IMR-90 (cell line): ENCODE results near the gene SYNPR. TPM values are rescaled to one million over a fixed set of nuclear protein-coding genes. Genes with fewer than 3 reads are reported as not detected.

Experiments
- ATAC-seq: fragments of 200-7000 bp; cut with Tn5 transposase; 2 replicates; pipeline ENCODE4 v1.9.1; 2020; ENCODE audit warnings: low read depth, mild to moderate bottlenecking, moderate library complexity
- BruUV-seq: library from RNA; stranded (reverse); fragments of 400-500 nt; replicated peaks from 2 replicates; lab custom pipeline; 2021; lab: Mats Ljungman, UMichigan
- CTCF ChIA-PET: fragments of 300-600 bp; formaldehyde crosslinking; extraction: SDS; loops from one replicate; lab custom pipeline; 2021; ENCODE audit warnings: antibody characterized with exemption; lab: Yijun Ruan, JAX
- POLR2A ChIA-PET: fragments of 300-600 bp; sonication (Branson Sonifier 250); formaldehyde crosslinking; loops from one replicate; lab custom pipeline; 2022; ENCODE audit warnings: antibody characterized with exemption; ENCODE audit not compliant: unreplicated experiment; lab: Charles Lee
- DNase-seq: peaks from one replicate; pipeline ENCODE4 v3.0.0; 2013
- H2AFZ ChIP-seq: replicated peaks from 2 replicates; pipeline ENCODE3; 2013; ENCODE audit warnings: low read length, mild to moderate bottlenecking; ENCODE audit not compliant: poor library complexity
- H2AK5ac ChIP-seq: 2 replicates; pipeline ENCODE4 v1.6.1; 2013; ENCODE audit warnings: low read depth, low read length, inconsistent platforms
- H2AK9ac ChIP-seq: replicated peaks from 2 replicates; pipeline ENCODE3; 2013; ENCODE audit warnings: mild to moderate bottlenecking, low read depth, low read length, moderate library complexity; ENCODE audit not compliant: poor library complexity
- H2BK120ac ChIP-seq: 2 replicates; pipeline ENCODE4 v1.6.1; 2013; ENCODE audit warnings: low read depth, low read length, inconsistent platforms
- H2BK15ac ChIP-seq: 3 replicates; pipeline ENCODE4 v1.6.1; 2013; ENCODE audit warnings: low read depth, low read length, inconsistent platforms
- H2BK20ac ChIP-seq: 2 replicates; pipeline ENCODE4 v1.6.1; 2013; ENCODE audit warnings: low read depth, mild to moderate bottlenecking, inconsistent platforms, low read length, moderate library complexity
- H2BK5ac ChIP-seq: 2 replicates; pipeline ENCODE4 v1.6.1; 2013; ENCODE audit warnings: mild to moderate bottlenecking, low read depth, low read length, inconsistent platforms; ENCODE audit not compliant: poor library complexity, severe bottlenecking
- H3K14ac ChIP-seq: replicated peaks from 2 replicates; pipeline ENCODE4 v1.6.1; 2013; ENCODE audit warnings: low read depth, low read length, inconsistent platforms
- H3K18ac ChIP-seq: 2 replicates; pipeline ENCODE4 v1.6.1; 2013; ENCODE audit warnings: low read depth, low read length, control low read depth
- H3K23ac ChIP-seq: 2 replicates; pipeline ENCODE4 v1.6.1; 2013; ENCODE audit warnings: low read depth, low read length, inconsistent platforms
- H3K27ac ChIP-seq: 2 replicates; pipeline ENCODE4 v1.5.1; 2013; ENCODE audit warnings: mild to moderate bottlenecking, control low read depth, low read length; ENCODE audit not compliant: insufficient read depth
- H3K27me3 ChIP-seq: 2 replicates; pipeline ENCODE4 v1.6.1; 2013; ENCODE audit warnings: low read length; ENCODE audit not compliant: control insufficient read depth, insufficient read depth
- H3K36me3 ChIP-seq: 2 replicates; pipeline ENCODE4 v1.6.1; 2013; ENCODE audit warnings: low read length, mixed read lengths; ENCODE audit not compliant: control insufficient read depth, insufficient read depth
- H3K4ac ChIP-seq: 2 replicates; pipeline ENCODE4 v1.6.1; 2013; ENCODE audit warnings: low read depth, low read length, inconsistent platforms
- H3K4me1 ChIP-seq: 2 replicates; pipeline ENCODE4 v1.6.1; 2013; ENCODE audit warnings: low read length, mixed read lengths; ENCODE audit not compliant: control insufficient read depth, insufficient read depth
- H3K4me2 ChIP-seq: 2 replicates; pipeline ENCODE4 v1.6.1; 2013; ENCODE audit warnings: low read depth, mild to moderate bottlenecking, control low read depth, low read length, moderate library complexity
- H3K4me3 ChIP-seq: 2 replicates; pipeline ENCODE4 v1.5.1; 2013; ENCODE audit warnings: low read depth, mild to moderate bottlenecking, control low read depth, low read length, moderate library complexity; ENCODE audit not compliant: insufficient read depth
- H3K56ac ChIP-seq: 2 replicates; pipeline ENCODE4 v1.6.1; 2013; ENCODE audit warnings: low read length, inconsistent platforms; ENCODE audit not compliant: insufficient read depth; ENCODE audit errors: extremely low read depth
- H3K79me1 ChIP-seq, 2 experiments: 2 replicates each; pipeline ENCODE4 v1.6.1; 2013; ENCODE audit warnings: low read length in 2 of 2, inconsistent platforms in 1 of 2, low read depth in 1 of 2
- H3K9ac ChIP-seq: 2 replicates; pipeline ENCODE4 v1.6.1; 2013; ENCODE audit warnings: low read depth, low read length, control low read depth
- H3K9me1 ChIP-seq: 2 replicates; pipeline ENCODE4 v1.6.1; 2013; ENCODE audit warnings: low read length, inconsistent platforms; ENCODE audit not compliant: insufficient read depth
- H3K9me3 ChIP-seq: 2 replicates; pipeline ENCODE4 v1.6.1; 2013; ENCODE audit warnings: low read length; ENCODE audit not compliant: control insufficient read depth, insufficient read depth
- H4K20me1 ChIP-seq: 2 replicates; pipeline ENCODE4 v1.6.1; 2013; ENCODE audit warnings: low read length, inconsistent platforms; ENCODE audit not compliant: insufficient read depth
- H4K5ac ChIP-seq: 2 replicates; pipeline ENCODE4 v1.6.1; 2013; ENCODE audit warnings: mild to moderate bottlenecking, low read depth, low read length, control low read depth
- H4K8ac ChIP-seq, 2 experiments: 2 replicates each; pipeline ENCODE4 v1.6.1; 2013; ENCODE audit warnings: low read depth in 2 of 2, low read length in 2 of 2, control low read depth in 1 of 2, inconsistent platforms in 1 of 2
- H4K91ac ChIP-seq: 2 replicates; pipeline ENCODE4 v1.6.1; 2013; ENCODE audit warnings: low read depth, low read length, inconsistent platforms; ENCODE audit not compliant: insufficient read depth
- BHLHE40 ChIP-seq: fragments of 150-350 bp; IDR thresholded peaks from 2 replicates; pipeline ENCODE4 v1.6.1; 2016; ENCODE audit warnings: mild to moderate bottlenecking, low read depth, low read length
- CEBPB ChIP-seq: IDR thresholded peaks from 2 replicates; pipeline ENCODE4 v1.6.1; 2012; ENCODE audit warnings: low read depth, low read length, improper control_type of control experiment
- FOS ChIP-seq: fragments of 150-350 bp; IDR thresholded peaks from 2 replicates; pipeline ENCODE4 v1.6.1; 2016; ENCODE audit warnings: low read depth, low read length
- MAFK ChIP-seq: IDR thresholded peaks from 2 replicates; pipeline ENCODE4 v1.6.1; 2012; ENCODE audit warnings: low read depth, low read length, improper control_type of control experiment
- MAZ ChIP-seq: IDR thresholded peaks from 2 replicates; pipeline ENCODE4 v1.6.1; 2012; ENCODE audit warnings: low read depth, mild to moderate bottlenecking, low read length, improper control_type of control experiment, moderate library complexity, borderline replicate concordance
- MXI1 ChIP-seq: IDR thresholded peaks from 2 replicates; pipeline ENCODE4 v1.6.1; 2012; ENCODE audit warnings: low read depth, mild to moderate bottlenecking, low read length, moderate library complexity, borderline replicate concordance
- NFE2L2 ChIP-seq: fragments of 150-350 bp; IDR thresholded peaks from 2 replicates; pipeline ENCODE4 v1.6.1; 2016; ENCODE audit warnings: low read depth, mild to moderate bottlenecking, low read length
- POLR2A ChIP-seq: IDR thresholded peaks from 2 replicates; pipeline ENCODE4 v1.6.1; 2012; ENCODE audit warnings: mild to moderate bottlenecking, low read depth, low read length
- RAD21 ChIP-seq: IDR thresholded peaks from 2 replicates; pipeline ENCODE4 v1.6.1; 2012; ENCODE audit warnings: low read length, improper control_type of control experiment
- RCOR1 ChIP-seq: IDR thresholded peaks from 2 replicates; pipeline ENCODE4 v1.6.1; 2012; ENCODE audit warnings: mild to moderate bottlenecking, low read length, improper control_type of control experiment; ENCODE audit not compliant: insufficient replicate concordance
- RFX5 ChIP-seq: IDR thresholded peaks from 2 replicates; pipeline ENCODE4 v1.8.0; 2012; ENCODE audit warnings: low read depth, mild to moderate bottlenecking, low read length, moderate library complexity
- SMC3 ChIP-seq: fragments of 150-350 bp; IDR thresholded peaks from 2 replicates; pipeline ENCODE4 v1.6.1; 2016; ENCODE audit warnings: low read depth, mild to moderate bottlenecking, antibody characterized with exemption, low read length, moderate library complexity
- WGBS, 2 experiments: methylation state at CpG; one replicate each; pipeline versions ENCODE4 v1.1.5 to v1.1.7; 2013; ENCODE audit warnings: missing lambda C conversion rate in 2 of 2; ENCODE audit not compliant: insufficient read length in 1 of 2; ENCODE audit errors: extremely low coverage in 2 of 2; 5-methylcytosine and 5-hydroxymethylcytosine counted together
- dilution Hi-C: fragments of 300-500 bp; cut with HindIII; formaldehyde crosslinking; loops from one replicate; pipeline ENCODE4 v1.14.3; 2018; ENCODE audit warnings: low sequenced_read_pairs; ENCODE audit not compliant: unreplicated experiment
- in situ Hi-C: fragments of 300-500 bp; cut with MboI; formaldehyde crosslinking; loops from 3 replicates; pipeline ENCODE4 v1.14.3; 2019; ENCODE audit warnings: low sequenced_read_pairs, inconsistent platforms, mixed read lengths
- intact Hi-C: fragments of 100-400 bp; cut with micrococcal nuclease; formaldehyde crosslinking; loops from 2 replicates; pipeline ENCODE4 v1.10.0; 2022
- polyA plus RNA-seq, 3 experiments: library from polyadenylated mRNA; depleted of rRNA; stranded (reverse); fragments of >200 nt; gene quantifications; 2 replicates each; pipeline ENCODE4 v1.2.3, GENCODE V29; 2012; ENCODE audit warnings: low replicate concordance in 1 of 3
- total RNA-seq: library from RNA; depleted of rRNA; stranded (reverse); fragments of >200 nt; gene quantifications from 2 replicates; pipeline ENCODE4 v1.2.3, GENCODE V29; 2012
- TF ChIP-seq, protein P1 (sequence below): fragments of 150-350 bp; IDR thresholded peaks from 2 replicates; pipeline ENCODE4 v1.6.1; 2016; ENCODE audit warnings: low read depth, mild to moderate bottlenecking, low read length, moderate library complexity, borderline replicate concordance
- TF ChIP-seq, protein P2 (sequence below): fragments of 150-350 bp; IDR thresholded peaks from 2 replicates; pipeline ENCODE4 v1.6.1; 2017; ENCODE audit warnings: mild to moderate bottlenecking, antibody characterized with exemption, low read length, low read depth
- TF ChIP-seq, protein P3 (sequence below): conservative IDR thresholded peaks from 2 replicates; pipeline ENCODE4 v1.5.1; 2012; ENCODE audit warnings: mild to moderate bottlenecking, low read depth, low read length, improper control_type of control experiment

The SYNPR gene
- total and polyA plus RNA-seq, 2 of the 4 experiments (the other 2 are of a cell fraction) = not detected

DNA sequence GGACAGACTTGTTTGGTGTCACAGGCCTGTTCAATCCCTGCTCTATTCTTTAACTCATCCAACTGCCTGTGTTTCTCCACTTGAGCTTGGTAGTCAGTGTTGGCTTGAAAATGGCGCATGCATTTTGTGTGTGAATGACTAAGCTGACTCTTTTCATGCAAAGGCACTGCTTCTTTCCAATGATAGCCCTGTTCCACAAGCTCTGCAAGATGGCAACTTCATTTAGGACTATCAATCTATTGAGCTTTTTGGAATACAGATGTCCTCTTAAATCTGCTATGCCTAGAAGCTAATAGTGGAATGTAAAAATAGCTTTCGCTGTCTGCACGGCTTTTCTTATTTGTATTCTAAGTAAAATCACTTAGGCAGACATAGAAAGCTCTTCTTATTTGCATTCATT is 33.6 kb upstream of the SYNPR start:
- WGBS, 2 experiments = no CpG with 5 or more reads among the region's 3 CpGs
- Histone ChIP-seq H2AFZ (no peak overlapping the region), H2BK15ac (no peak overlapping the region), H3K9me1 (no peaks in the 10 kb centered on the region), H3K4ac (no peak overlapping the region), H3K27ac (no peak overlapping the region), H3K14ac (no peak overlapping the region), H2AK9ac (no peak overlapping the region), H3K36me3 (no peaks in the 10 kb centered on the region), H4K20me1 (no peaks in the 10 kb centered on the region), H3K56ac (no peak overlapping the region), H3K4me2 (no peak overlapping the region), H3K18ac (no peak overlapping the region), H4K5ac (no peak overlapping the region), H3K9me3 (no peaks in the 10 kb centered on the region), H3K4me3 (no peak overlapping the region), H3K9ac (no peak overlapping the region), H3K4me1 (no peaks in the 10 kb centered on the region), H2BK120ac (no peak overlapping the region), H3K27me3 (no peaks in the 10 kb centered on the region), H4K91ac (no peak overlapping the region), H2BK5ac (no peak overlapping the region), H3K79me1 (no peaks in the 10 kb centered on the region), H4K8ac (no peak overlapping the region), H2BK20ac (no peak overlapping the region), H3K23ac (no peak overlapping the region), H2AK5ac (no peak overlapping the region)
- in situ Hi-C loops (loop anchor here (25.0 kb wide), 2 partner anchors 93 to 1032 kb away; no protein-coding TSS in a partner anchor), dilution Hi-C loops (no loop called here), intact Hi-C loops (no loop called here)
- no peak for ATAC-seq
- CTCF ChIA-PET = interaction anchor here (0.7 kb wide), 1 partner anchor 1914 kb away, joined by 3 read pairs; no protein-coding TSS in a partner anchor
- no peak for TF ChIP-seq MAFK
- TF ChIP-seq, protein P1, sequence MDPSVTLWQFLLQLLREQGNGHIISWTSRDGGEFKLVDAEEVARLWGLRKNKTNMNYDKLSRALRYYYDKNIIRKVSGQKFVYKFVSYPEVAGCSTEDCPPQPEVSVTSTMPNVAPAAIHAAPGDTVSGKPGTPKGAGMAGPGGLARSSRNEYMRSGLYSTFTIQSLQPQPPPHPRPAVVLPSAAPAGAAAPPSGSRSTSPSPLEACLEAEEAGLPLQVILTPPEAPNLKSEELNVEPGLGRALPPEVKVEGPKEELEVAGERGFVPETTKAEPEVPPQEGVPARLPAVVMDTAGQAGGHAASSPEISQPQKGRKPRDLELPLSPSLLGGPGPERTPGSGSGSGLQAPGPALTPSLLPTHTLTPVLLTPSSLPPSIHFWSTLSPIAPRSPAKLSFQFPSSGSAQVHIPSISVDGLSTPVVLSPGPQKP = no peak
- TF ChIP-seq BHLHE40 = no peak
- TF ChIP-seq MXI1 = no peak
- TF ChIP-seq, protein P2, sequence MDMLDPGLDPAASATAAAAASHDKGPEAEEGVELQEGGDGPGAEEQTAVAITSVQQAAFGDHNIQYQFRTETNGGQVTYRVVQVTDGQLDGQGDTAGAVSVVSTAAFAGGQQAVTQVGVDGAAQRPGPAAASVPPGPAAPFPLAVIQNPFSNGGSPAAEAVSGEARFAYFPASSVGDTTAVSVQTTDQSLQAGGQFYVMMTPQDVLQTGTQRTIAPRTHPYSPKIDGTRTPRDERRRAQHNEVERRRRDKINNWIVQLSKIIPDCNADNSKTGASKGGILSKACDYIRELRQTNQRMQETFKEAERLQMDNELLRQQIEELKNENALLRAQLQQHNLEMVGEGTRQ = no peak
- TF ChIP-seq CEBPB = no peak
- TF ChIP-seq RFX5 = no peak
- TF ChIP-seq MAZ = no peak
- TF ChIP-seq, protein P3, sequence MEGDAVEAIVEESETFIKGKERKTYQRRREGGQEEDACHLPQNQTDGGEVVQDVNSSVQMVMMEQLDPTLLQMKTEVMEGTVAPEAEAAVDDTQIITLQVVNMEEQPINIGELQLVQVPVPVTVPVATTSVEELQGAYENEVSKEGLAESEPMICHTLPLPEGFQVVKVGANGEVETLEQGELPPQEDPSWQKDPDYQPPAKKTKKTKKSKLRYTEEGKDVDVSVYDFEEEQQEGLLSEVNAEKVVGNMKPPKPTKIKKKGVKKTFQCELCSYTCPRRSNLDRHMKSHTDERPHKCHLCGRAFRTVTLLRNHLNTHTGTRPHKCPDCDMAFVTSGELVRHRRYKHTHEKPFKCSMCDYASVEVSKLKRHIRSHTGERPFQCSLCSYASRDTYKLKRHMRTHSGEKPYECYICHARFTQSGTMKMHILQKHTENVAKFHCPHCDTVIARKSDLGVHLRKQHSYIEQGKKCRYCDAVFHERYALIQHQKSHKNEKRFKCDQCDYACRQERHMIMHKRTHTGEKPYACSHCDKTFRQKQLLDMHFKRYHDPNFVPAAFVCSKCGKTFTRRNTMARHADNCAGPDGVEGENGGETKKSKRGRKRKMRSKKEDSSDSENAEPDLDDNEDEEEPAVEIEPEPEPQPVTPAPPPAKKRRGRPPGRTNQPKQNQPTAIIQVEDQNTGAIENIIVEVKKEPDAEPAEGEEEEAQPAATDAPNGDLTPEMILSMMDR = no peak
- TF ChIP-seq POLR2A = no peak
- TF ChIP-seq RAD21 = no peak
- no peak for TF ChIP-seq RCOR1
- no peak for TF ChIP-seq NFE2L2
- no peak for TF ChIP-seq SMC3
- no peak for TF ChIP-seq FOS
- no TSS peak for BruUV-seq
- POLR2A ChIA-PET = no interaction called here
- no peak for DNase-seq
